ENCODE data around the gene GLI2.

DNA sequence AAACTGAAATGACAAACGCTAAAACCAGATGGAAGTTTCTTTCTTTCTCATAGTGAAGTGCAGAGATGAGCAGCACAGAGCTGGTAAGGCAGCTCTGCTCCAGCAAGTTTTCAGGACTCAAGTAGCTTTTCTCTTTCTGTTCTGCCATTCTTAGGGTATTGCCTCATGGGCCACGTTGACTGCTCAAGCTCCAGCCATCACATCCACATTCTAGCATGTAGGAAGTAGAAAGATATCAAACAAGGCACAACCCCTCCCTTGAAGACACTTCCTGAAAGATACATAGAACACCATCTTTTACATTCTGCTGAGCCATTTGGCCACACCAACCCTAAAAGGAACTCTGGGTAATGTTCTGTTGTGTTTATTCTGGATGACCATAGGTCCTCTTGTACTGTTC is 48.5 kb upstream of the GLI2 start:
- TF ChIP-seq ZFP69B (tag by site-specific recombination; IDR thresholded peaks at IDR 0.05) (no peak), CTCF (tag by site-specific recombination; IDR thresholded peaks at IDR 0.05) (no peak), ZSCAN23 (tag by site-specific recombination; IDR thresholded peaks at IDR 0.05) (no peak), ZNF18 (tag by site-specific recombination; IDR thresholded peaks at IDR 0.05) (no peak), ZNF830 (tag by site-specific recombination; IDR thresholded peaks at IDR 0.05; ENCODE audit: low read depth) (no peak), HOXA7 (CRISPR knock-in tag; IDR thresholded peaks at IDR 0.05; ENCODE audit: borderline replicate concordance) (no peak), ZNF184 (tag by site-specific recombination; IDR thresholded peaks at IDR 0.05) (no peak), ZNF302 (tag by site-specific recombination; IDR thresholded peaks at IDR 0.05; ENCODE audit: low read depth) (no peak), ZNF366 (tag by site-specific recombination; conservative IDR thresholded peaks at IDR 0.05) (no peak), TCF7L2 (IDR thresholded peaks at IDR 0.05; ENCODE audit: borderline replicate concordance, low read depth, low read length) (no peak), ZNF561 (tag by site-specific recombination; IDR thresholded peaks at IDR 0.05; ENCODE audit: borderline replicate concordance) (no peak)
- TF ChIP-seq, protein P1, sequence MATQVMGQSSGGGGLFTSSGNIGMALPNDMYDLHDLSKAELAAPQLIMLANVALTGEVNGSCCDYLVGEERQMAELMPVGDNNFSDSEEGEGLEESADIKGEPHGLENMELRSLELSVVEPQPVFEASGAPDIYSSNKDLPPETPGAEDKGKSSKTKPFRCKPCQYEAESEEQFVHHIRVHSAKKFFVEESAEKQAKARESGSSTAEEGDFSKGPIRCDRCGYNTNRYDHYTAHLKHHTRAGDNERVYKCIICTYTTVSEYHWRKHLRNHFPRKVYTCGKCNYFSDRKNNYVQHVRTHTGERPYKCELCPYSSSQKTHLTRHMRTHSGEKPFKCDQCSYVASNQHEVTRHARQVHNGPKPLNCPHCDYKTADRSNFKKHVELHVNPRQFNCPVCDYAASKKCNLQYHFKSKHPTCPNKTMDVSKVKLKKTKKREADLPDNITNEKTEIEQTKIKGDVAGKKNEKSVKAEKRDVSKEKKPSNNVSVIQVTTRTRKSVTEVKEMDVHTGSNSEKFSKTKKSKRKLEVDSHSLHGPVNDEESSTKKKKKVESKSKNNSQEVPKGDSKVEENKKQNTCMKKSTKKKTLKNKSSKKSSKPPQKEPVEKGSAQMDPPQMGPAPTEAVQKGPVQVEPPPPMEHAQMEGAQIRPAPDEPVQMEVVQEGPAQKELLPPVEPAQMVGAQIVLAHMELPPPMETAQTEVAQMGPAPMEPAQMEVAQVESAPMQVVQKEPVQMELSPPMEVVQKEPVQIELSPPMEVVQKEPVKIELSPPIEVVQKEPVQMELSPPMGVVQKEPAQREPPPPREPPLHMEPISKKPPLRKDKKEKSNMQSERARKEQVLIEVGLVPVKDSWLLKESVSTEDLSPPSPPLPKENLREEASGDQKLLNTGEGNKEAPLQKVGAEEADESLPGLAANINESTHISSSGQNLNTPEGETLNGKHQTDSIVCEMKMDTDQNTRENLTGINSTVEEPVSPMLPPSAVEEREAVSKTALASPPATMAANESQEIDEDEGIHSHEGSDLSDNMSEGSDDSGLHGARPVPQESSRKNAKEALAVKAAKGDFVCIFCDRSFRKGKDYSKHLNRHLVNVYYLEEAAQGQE (tag by site-specific recombination; IDR thresholded peaks at IDR 0.05) = no peak
- TF ChIP-seq, protein P2, sequence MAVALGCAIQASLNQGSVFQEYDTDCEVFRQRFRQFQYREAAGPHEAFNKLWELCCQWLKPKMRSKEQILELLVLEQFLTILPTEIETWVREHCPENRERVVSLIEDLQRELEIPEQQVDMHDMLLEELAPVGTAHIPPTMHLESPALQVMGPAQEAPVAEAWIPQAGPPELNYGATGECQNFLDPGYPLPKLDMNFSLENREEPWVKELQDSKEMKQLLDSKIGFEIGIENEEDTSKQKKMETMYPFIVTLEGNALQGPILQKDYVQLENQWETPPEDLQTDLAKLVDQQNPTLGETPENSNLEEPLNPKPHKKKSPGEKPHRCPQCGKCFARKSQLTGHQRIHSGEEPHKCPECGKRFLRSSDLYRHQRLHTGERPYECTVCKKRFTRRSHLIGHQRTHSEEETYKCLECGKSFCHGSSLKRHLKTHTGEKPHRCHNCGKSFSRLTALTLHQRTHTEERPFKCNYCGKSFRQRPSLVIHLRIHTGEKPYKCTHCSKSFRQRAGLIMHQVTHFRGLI (tag by site-specific recombination; IDR thresholded peaks at IDR 0.05) = no peak
- TF ChIP-seq, protein P3, sequence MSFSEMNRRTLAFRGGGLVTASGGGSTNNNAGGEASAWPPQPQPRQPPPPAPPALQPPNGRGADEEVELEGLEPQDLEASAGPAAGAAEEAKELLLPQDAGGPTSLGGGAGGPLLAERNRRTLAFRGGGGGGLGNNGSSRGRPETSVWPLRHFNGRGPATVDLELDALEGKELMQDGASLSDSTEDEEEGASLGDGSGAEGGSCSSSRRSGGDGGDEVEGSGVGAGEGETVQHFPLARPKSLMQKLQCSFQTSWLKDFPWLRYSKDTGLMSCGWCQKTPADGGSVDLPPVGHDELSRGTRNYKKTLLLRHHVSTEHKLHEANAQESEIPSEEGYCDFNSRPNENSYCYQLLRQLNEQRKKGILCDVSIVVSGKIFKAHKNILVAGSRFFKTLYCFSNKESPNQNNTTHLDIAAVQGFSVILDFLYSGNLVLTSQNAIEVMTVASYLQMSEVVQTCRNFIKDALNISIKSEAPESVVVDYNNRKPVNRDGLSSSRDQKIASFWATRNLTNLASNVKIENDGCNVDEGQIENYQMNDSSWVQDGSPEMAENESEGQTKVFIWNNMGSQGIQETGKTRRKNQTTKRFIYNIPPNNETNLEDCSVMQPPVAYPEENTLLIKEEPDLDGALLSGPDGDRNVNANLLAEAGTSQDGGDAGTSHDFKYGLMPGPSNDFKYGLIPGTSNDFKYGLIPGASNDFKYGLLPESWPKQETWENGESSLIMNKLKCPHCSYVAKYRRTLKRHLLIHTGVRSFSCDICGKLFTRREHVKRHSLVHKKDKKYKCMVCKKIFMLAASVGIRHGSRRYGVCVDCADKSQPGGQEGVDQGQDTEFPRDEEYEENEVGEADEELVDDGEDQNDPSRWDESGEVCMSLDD (tag by site-specific recombination; IDR thresholded peaks at IDR 0.05) = no peak
